Fibroblast of mammary gland (primary cell): Measurements from ENCODE around the gene ASB1.

ENCODE experiments used
- DNase-seq: peaks from one replicate; pipeline ENCODE4 v3.0.0-alpha.2; 2010; ENCODE audit warnings: low read depth
- H3K4me3 ChIP-seq: 2 replicates; pipeline ENCODE4 v1.5.1; 2011; ENCODE audit warnings: low read depth, mild to moderate bottlenecking, low read length, moderate library complexity; ENCODE audit not compliant: control insufficient read depth
- TF ChIP-seq, protein P1 (sequence below): conservative IDR thresholded peaks from 2 replicates; pipeline ENCODE4 v1.5.1; 2011; ENCODE audit warnings: low read depth, low read length, inconsistent platforms; ENCODE audit not compliant: control insufficient read depth, insufficient read depth

The ASB1 gene

DNA sequence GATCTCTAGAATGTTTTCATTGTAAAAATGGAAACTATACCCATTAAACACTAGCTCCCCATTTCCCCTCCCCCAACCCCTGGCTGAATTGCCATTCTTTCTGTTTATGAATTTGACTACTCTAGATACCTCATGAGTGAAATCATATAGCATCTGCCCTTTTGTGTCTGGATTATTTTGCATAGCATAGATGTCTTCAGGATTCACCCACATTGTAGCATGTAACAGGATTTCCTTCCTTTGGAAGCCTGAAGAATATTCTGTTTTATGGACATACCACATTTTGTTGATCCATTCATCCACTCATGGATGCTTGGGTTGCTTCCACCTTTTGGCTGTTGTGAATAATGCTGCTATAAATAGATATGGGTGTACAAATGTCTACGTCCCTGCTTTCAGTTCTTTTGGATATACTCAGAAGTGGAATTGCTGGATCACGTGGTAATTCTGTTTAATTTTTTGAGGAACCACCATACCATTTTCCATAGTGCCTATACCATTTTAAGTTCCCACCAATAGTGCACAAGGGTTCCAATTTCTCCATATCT lies 7.7 kb upstream of the ASB1 start:
- DNase-seq: no peak
- H3K4me3 ChIP-seq: no peak overlapping the region
- TF ChIP-seq, protein P1, sequence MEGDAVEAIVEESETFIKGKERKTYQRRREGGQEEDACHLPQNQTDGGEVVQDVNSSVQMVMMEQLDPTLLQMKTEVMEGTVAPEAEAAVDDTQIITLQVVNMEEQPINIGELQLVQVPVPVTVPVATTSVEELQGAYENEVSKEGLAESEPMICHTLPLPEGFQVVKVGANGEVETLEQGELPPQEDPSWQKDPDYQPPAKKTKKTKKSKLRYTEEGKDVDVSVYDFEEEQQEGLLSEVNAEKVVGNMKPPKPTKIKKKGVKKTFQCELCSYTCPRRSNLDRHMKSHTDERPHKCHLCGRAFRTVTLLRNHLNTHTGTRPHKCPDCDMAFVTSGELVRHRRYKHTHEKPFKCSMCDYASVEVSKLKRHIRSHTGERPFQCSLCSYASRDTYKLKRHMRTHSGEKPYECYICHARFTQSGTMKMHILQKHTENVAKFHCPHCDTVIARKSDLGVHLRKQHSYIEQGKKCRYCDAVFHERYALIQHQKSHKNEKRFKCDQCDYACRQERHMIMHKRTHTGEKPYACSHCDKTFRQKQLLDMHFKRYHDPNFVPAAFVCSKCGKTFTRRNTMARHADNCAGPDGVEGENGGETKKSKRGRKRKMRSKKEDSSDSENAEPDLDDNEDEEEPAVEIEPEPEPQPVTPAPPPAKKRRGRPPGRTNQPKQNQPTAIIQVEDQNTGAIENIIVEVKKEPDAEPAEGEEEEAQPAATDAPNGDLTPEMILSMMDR: no peak

DNA sequence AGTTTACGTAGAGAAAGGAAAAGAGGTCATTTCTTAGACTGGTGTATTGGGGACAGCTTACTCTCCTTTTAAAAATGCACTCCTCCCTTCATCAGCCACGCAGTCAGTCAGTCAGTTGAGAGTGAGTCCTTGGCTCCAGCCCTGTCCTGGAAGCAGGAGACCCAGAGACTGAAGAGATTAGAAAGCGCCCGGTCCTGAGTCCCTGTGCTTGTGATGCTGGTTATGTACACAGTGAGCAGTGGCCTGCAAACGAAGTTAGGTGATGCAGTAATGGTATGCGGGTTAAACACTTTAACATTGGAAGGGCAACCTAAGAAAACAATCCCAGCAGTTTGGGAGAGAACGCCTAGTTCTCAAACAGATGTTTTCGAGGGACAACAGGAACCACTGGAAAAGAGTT lies 6.3 kb upstream of the ASB1 start:
- no peak for DNase-seq
- TF ChIP-seq, protein P1: no peak
- H3K4me3 ChIP-seq: no peak overlapping the region

DNA sequence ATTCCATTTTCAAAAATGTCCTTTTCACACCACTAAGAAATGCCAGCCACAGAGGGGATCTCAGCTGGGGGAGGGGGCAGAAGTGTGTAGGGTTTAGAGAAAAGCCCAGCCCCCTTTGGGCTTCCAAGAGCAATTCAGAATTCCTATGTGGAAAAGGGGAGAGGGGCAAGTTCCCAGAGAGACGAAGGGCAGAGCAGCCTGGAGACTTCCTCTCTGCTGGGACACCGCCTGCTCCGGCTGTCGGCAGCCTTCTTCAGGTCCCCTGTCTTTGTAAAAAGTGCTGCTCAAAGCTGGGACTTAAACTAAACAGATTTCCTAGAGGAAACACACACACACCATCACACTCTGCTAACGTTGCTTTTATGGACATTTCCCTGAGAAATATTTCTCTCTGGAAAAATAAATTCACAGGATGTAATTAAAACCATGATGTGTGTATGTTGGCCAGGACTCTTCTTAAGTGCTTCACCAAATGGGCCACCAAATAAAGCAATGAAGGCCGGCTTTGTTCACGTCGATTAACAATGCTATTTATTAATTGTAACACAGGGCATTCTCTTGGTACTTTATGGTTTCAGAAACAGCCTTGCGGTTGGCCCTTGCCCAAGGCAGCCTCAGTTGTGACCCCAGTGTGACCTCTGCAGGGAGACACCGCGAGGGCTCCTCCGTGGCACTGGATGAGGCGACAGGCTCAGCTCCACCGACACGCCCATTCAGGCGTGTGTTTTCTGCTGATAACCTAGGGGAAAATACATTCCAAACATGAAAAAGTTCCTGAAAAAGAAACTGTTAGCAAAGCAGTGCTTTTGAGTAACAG lies 5.6 kb upstream of the ASB1 start:
- TF ChIP-seq, protein P1: no peak
- no peak overlapping the region for H3K4me3 ChIP-seq
- DNase-seq: no peak

DNA sequence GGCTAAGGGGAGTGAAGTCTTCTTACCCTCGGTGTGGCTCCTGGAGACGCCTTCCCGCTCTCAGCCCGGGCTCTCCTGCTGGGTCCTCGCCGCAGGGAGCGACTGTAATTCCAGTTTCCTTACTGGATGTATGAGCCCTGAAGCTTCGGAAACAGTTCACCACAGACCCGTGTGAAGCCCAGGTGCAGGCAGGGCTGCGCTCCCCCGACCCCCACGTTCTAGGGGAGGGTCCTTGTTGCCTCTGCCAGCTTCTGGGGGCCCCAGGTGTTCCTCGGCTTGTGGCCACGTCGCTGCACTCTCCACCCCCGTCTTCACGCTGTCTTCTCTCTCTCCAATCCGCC lies 5.1 kb upstream of the ASB1 start:
- H3K4me3 ChIP-seq: no peak overlapping the region
- no peak for DNase-seq
- TF ChIP-seq, protein P1: no peak

DNA sequence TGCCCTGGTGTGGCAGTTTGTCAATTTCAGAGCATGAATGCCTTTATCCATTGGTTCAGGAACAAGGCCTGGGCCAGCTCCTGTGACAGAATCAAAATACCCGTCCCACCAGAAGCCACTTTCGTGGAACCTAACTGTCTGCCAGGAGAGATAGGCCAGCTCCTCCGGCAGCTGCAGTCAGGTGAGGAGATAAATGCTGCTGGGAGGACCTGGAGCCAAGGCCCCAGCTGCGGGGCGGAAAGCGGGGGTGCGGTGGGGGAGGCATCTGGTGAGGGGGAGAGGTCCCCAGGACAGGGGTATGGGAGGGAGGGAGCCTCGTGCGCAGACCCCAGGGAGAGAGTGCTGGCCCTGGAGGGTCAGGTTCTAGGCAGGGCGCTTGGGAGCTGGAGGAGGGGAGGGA lies 4.4 kb upstream of the ASB1 start:
- no peak for DNase-seq
- TF ChIP-seq, protein P1: no peak
- no peak overlapping the region for H3K4me3 ChIP-seq

DNA sequence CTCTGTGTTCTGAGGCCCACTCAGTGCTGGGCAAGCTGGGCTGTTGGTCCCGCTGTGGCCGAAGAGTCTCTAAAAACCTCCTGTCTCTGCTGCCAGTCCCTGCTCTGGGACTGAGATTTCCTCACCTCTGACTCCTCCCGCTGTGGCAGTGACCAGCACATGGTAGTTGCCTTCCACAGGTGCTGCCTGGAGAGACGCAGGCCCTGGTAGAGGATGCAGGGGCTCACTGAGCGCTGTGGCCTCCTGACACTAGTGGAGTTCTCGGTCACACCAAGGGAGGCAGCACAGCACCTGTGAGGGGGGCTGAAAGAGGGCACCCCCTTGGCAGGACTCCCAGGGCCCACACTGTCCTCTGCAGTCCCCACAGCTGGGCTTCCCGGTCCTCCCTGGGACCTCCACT lies 3.8 kb upstream of the ASB1 start:
- no peak for DNase-seq
- TF ChIP-seq, protein P1: no peak
- H3K4me3 ChIP-seq: no peak overlapping the region
